Skeletal muscle satellite cell (primary cell): ENCODE results near the gene RGMB.
A peak's percentile ranks its signal among the peaks of the same experiment; 100 is the strongest.
"Not testable (repeated sequence)": the region's sequence is repeated elsewhere in the genome, so short reads cannot be mapped to it uniquely, and the experiment has no call there.

Source experiments
- H3K27me3 ChIP-seq: 2 replicates; pipeline ENCODE4 v1.7.0; 2013; ENCODE audit warnings: low read length; ENCODE audit not compliant: control insufficient read depth, insufficient read depth
- H3K36me3 ChIP-seq: 2 replicates; pipeline ENCODE4 v1.7.0; 2013; ENCODE audit warnings: mild to moderate bottlenecking, control low read depth, low read length; ENCODE audit not compliant: insufficient read depth
- H3K4me1 ChIP-seq: 2 replicates; pipeline ENCODE4 v1.7.0; 2013; ENCODE audit warnings: low read length; ENCODE audit not compliant: control insufficient read depth, insufficient read depth
- H3K4me2 ChIP-seq: 2 replicates; pipeline ENCODE4 v1.7.0; 2013; ENCODE audit warnings: mild to moderate bottlenecking, low read length
- H3K4me3 ChIP-seq: 2 replicates; pipeline ENCODE4 v1.7.0; 2013; ENCODE audit warnings: low read length
- H3K9ac ChIP-seq: 2 replicates; pipeline ENCODE4 v1.7.0; 2013; ENCODE audit warnings: mild to moderate bottlenecking, low read depth, low read length, moderate library complexity
- H3K9me3 ChIP-seq: replicated peaks from 2 replicates; pipeline ENCODE4 v1.7.0; 2013; ENCODE audit warnings: mild to moderate bottlenecking, control low read depth, low read length

The RGMB gene

DNA sequence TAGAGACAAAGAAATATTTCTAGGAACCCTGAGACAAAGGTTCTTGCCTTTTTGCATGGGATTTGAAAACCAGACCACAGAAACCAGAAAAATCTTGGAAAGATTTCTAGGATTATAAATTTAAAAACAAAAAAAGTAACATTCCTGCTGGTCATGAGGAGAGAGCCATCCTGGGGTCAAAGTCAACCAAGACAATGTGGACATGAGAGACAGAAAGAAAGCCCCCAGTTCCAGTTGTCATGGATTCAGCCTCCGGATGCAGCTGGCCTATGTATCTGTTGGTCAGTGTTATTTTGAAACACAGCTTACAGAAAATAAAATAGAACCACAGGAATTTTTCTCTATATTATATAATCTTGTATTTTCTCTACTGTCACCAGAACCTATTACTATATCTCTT, 24.4 kb upstream of the RGMB start:
- H3K36me3 ChIP-seq, result no peaks in the 10 kb centered on the region
- H3K9me3 ChIP-seq, result no peaks in the 10 kb centered on the region
- H3K4me3 ChIP-seq, result no peak overlapping the region
- H3K4me2 ChIP-seq, result no peak overlapping the region
- H3K27me3 ChIP-seq, result no peaks in the 10 kb centered on the region
- no peak overlapping the region for H3K9ac ChIP-seq
- H3K4me1 ChIP-seq, result no peaks in the 10 kb centered on the region

DNA sequence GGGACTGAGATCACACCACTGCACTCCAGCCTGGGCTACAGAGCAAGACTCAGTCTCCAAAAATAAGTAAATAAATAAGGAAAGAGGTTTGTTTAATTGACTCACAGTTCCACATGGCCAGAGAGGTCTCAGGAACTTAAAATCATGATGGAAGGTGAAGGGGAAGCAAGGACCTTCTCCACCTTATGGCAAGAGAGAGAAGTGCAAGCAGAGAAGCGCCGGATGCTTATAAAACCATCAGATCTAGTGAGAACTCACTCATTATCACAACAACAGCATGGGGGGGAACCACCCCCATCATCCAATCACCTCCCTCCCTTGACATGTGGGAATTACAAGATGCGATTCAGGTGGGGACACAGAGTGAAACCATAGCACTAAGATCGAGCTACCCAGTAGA, 22.8 kb upstream of the RGMB start:
- no peak overlapping the region for H3K9ac ChIP-seq
- H3K4me3 ChIP-seq, result no peak overlapping the region
- H3K9me3 ChIP-seq, result no peaks in the 10 kb centered on the region
- H3K27me3 ChIP-seq, result no peaks in the 10 kb centered on the region
- no peaks in the 10 kb centered on the region for H3K36me3 ChIP-seq
- H3K4me2 ChIP-seq, result no peak overlapping the region
- peaks cover 8% of the 10 kb centered on the region for H3K4me1 ChIP-seq

DNA sequence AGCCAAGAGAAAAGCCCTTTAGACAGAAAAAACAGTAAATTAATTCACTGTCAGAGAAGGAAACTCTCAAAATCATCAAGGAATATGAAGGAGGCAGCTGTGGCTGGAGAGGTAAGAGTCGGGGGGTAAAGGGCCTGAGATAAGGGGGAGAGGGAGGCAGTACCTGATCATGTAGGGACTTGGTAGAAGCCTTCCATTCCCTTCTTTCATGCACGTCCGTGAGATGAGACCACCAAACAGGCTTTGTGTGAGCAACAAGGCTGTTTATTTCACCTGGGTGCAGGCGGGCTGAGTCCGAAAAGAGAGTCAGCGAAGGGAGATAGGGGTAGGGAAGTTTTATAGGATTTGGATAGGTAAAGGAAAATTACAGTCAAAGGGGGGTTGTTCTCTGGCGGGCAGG, 21.1 kb upstream of the RGMB start:
- not testable (repeated sequence) for H3K9me3 ChIP-seq, H3K27me3 ChIP-seq, H3K4me2 ChIP-seq, H3K9ac ChIP-seq, H3K4me3 ChIP-seq, H3K36me3 ChIP-seq
- H3K4me1 ChIP-seq, result peaks cover 11% of the 10 kb centered on the region

DNA sequence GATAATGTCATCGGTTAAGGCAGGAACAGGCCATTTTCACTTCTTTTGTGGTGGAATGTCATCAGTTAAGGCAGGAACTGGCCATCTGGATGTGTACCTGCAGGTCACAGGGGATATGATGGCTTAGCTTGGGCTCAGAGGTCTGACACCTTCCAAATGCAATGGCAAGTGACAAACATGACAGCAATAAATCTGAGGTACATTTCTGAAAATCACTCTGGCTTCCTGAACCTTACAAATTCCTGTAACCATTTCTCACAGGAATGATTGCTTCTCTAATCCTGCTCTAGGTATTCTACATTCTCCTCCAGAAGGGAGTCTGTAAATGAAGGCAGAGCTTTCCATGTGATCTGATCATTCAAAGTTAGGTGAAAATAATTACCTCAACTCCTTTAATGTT, 20.7 kb upstream of the RGMB start:
- not testable (repeated sequence) for H3K9ac ChIP-seq, H3K4me2 ChIP-seq, H3K27me3 ChIP-seq, H3K9me3 ChIP-seq, H3K4me3 ChIP-seq, H3K36me3 ChIP-seq
- peaks cover 11% of the 10 kb centered on the region for H3K4me1 ChIP-seq

DNA sequence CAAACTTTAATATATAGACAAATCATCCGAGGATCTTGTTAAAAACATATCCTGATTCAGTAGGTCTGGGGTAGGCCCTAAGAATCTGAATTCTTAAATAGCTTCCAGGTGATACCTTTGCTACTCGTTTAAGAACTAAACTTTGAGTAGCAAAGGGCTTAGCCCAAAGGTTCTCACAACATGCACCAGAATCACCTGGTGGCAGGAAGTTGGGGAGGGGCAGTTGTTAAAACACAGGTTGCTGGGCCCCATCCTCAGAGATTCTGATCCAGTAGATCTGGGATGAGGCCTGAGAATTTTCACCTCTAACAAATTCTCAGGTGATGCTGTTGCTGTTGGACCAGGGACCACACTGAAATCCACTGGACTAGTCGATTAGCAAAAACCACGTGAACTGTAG, 20.0 kb upstream of the RGMB start:
- H3K9me3 ChIP-seq, result no peaks in the 10 kb centered on the region
- H3K36me3 ChIP-seq, result no peaks in the 10 kb centered on the region
- no peak overlapping the region for H3K9ac ChIP-seq
- no peak overlapping the region for H3K4me2 ChIP-seq
- H3K4me1 ChIP-seq, result peaks cover 11% of the 10 kb centered on the region
- no peaks in the 10 kb centered on the region for H3K27me3 ChIP-seq
- H3K4me3 ChIP-seq, result no peak overlapping the region

DNA sequence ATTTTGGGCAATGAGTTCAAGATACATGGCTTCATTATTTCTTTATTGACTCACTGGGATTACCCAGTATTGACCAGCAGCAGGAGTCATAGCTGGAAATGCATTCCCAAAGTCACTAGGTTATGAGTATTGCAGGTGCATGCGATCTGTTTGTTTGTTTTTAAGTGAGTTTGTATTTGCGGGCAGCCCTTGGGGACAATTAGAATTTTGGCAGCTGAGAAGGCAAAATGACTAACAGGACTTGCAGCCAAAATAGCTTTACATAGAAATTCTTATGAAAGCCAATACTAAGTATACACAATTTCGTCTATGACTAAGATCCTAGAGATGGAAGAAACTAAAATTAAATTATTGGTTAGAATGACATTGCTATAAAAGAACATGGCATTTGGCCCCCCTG, 18.1 kb upstream of the RGMB start:
- Histone ChIP-seq H3K27me3 (no peaks in the 10 kb centered on the region), H3K9ac (no peak overlapping the region), H3K36me3 (no peaks in the 10 kb centered on the region), H3K4me3 (no peak overlapping the region), H3K9me3 (no peaks in the 10 kb centered on the region), H3K4me2 (peak overlapping the region; percentile 9), H3K4me1 (peaks cover 11% of the 10 kb centered on the region)

DNA sequence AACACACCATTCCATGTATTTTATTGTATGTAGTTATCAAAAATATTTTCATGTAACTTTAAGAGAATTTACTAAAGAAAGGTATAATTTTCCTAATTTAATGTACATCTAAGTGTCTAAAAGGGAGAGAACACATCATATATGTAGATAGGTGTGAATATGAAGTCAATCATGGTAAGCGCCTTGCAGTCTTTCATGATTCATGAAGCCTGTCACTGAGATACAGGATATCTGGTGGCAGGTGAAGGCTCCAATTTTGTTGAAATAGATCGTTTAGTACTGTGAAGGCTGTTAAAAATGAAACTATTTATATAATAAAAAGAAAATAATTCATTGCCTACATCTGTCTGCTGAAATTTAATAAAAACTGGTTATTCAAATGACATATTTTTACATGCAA, 15.5 kb upstream of the RGMB start:
- H3K4me2 ChIP-seq, result no peak overlapping the region
- no peak overlapping the region for H3K4me3 ChIP-seq
- H3K27me3 ChIP-seq, result no peaks in the 10 kb centered on the region
- no peak overlapping the region for H3K9ac ChIP-seq
- H3K9me3 ChIP-seq, result no peaks in the 10 kb centered on the region
- no peaks in the 10 kb centered on the region for H3K36me3 ChIP-seq
- peaks cover 17% of the 10 kb centered on the region for H3K4me1 ChIP-seq

DNA sequence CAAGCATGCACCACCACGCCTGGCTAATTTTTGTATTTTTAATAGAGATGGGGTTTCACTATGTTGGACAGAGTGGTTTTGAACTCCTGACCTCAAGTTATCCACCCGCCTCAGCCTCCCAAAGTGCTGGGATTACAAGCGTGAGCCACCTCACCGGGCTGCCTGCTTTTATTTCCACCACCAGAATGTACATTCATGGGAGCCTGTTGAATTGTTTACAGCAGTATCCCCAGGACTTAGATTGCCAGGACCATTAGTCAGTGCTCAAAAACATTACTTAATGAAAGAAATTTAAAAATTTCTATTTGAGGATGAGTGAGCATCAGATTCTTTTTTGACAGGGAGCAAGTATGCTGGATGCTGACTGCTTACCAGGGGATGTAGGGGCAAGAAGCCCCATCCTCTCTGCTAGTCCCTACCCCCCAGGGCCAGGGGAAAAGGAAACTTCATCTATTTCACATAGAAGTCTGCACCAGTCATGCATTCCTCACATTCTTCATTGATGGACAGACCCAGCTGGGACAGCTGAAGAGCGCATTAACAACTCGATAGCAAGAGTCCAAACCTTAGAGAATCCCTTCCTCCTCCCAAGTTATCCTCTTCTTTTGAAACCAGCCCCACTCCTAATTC, 10.3 kb upstream of the RGMB start:
- Histone ChIP-seq H3K36me3 (no peaks in the 10 kb centered on the region), H3K4me2 (peak overlapping the region; percentile 60), H3K4me1 (peaks cover 31% of the 10 kb centered on the region), H3K9ac (peak overlapping the region; percentile 64), H3K4me3 (no peak overlapping the region), H3K27me3 (no peaks in the 10 kb centered on the region), H3K9me3 (no peaks in the 10 kb centered on the region)

DNA sequence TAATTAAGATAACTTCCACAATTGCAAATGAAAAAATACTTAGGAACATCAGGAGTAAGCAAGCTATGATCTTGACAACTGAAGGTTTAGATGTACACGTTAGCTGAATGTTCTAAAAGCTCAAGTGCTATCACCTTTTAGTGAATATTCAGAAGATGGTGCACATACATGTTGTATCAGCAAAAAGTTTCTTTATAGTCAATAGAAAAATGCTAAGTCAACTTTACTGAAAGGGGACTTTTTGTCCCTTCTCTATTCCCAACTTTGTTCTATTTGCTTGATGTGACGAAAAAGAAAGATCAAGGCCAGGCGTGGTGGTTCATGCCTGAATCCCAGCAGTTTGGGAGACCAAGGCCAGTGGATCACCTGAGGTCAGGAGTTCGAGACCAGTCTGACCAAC, 7.6 kb upstream of the RGMB start:
- no peaks in the 10 kb centered on the region for H3K9me3 ChIP-seq
- no peaks in the 10 kb centered on the region for H3K27me3 ChIP-seq
- H3K9ac ChIP-seq, result no peak overlapping the region
- H3K4me3 ChIP-seq, result no peak overlapping the region
- H3K4me1 ChIP-seq, result peaks cover 36% of the 10 kb centered on the region
- peaks cover 5% of the 10 kb centered on the region for H3K36me3 ChIP-seq
- no peak overlapping the region for H3K4me2 ChIP-seq

DNA sequence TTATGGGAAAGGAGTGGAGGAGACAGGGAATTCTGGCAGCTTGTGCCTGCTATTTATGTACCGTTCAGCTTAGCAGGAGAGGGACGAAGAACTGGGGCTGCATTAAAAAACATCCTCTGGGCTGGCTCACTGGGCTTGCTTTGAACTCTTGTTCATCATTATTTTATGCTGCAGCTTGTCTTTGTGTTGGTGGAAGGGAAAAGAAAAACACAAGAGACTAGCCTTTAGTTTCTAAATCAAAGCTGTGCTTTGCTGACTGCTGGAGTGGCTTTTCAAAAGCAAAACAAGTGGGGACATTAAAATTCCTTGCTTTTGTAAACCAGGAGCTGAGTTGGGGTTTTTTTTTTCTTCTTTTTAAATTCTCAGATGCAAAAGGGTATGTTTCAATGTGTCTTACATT, 5.9 kb upstream of the RGMB start:
- H3K9ac ChIP-seq, result peak overlapping the region; percentile 99
- no peaks in the 10 kb centered on the region for H3K27me3 ChIP-seq
- peak overlapping the region; percentile 20 for H3K4me3 ChIP-seq
- H3K9me3 ChIP-seq, result no peaks in the 10 kb centered on the region
- peak overlapping the region; percentile 88 for H3K4me2 ChIP-seq
- peaks cover 13% of the 10 kb centered on the region for H3K36me3 ChIP-seq
- H3K4me1 ChIP-seq, result peaks cover 34% of the 10 kb centered on the region

DNA sequence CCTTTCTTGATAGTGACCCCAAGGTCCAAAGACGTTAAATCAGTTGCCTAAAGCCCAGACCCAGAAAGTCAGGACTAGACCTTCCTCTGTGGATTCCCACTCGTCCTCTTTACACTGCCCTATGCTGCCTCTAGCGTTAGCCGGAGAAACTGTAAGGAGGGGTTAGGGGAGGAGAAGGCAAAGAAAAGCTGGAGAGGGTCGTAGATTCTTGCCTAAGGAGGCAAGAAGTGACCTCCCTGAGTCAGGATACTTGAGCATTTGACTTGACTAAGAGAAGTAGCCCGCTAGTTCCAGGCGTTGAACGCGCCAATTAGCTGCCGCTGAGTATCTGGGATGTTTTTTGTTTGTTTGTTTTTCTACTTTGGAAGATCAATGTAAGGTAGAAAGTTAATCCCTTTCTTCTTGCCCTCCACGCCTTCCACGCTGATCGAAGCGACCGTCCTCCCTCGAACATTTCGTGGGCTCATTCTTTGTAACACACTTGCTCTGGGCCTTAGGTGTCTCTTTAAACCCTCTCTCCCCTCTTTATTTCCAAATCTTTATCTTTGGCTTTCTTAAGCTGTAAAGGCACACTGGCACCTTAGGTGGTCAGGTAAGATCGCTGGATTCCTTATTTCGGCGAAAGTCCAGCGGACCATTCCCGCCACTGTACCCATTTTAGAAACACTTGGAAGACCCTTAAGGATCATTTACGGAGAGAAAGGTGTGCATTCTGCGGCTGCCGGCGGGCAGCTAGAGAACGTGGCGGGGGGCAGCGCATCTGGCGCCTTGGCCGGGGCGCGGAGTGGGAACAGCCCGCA, 5.1 kb upstream of the RGMB start:
- Histone ChIP-seq H3K36me3 (peaks cover 13% of the 10 kb centered on the region), H3K4me2 (peak overlapping the region; percentile 88), H3K9ac (peak overlapping the region; percentile 99), H3K27me3 (no peaks in the 10 kb centered on the region), H3K4me3 (peak overlapping the region; percentile 91), H3K9me3 (no peaks in the 10 kb centered on the region), H3K4me1 (peaks cover 29% of the 10 kb centered on the region)

DNA sequence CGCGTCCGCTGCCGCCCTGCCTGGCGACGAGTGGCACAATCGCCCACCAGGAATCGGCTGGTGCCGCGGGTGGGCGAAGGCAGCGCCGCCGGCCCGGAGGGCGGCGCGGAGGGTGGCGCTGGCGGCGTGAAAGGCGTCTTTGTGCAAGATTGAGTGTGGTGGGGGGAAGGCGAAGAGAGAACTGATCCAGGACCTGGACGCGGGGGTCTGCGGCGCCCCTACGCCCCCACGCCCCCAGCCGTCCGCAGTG, 4.6 kb upstream of the RGMB start:
- Histone ChIP-seq H3K4me1 (peaks cover 23% of the 10 kb centered on the region), H3K9me3 (no peaks in the 10 kb centered on the region), H3K36me3 (peaks cover 13% of the 10 kb centered on the region), H3K4me3 (peak overlapping the region; percentile 91), H3K4me2 (peak overlapping the region; percentile 88), H3K27me3 (no peaks in the 10 kb centered on the region), H3K9ac (peak overlapping the region; percentile 99)
